KG1 (cell line): ENCODE results near the gene IL17RA.
"Not testable (repeated sequence)": the region's sequence is repeated elsewhere in the genome, so short reads cannot be mapped to it uniquely, and the experiment has no call there.

Source experiments
- DNase-seq: peaks from one replicate; lab custom pipeline; 2025; lab: John Stamatoyannopoulos, UW

The IL17RA gene

DNA sequence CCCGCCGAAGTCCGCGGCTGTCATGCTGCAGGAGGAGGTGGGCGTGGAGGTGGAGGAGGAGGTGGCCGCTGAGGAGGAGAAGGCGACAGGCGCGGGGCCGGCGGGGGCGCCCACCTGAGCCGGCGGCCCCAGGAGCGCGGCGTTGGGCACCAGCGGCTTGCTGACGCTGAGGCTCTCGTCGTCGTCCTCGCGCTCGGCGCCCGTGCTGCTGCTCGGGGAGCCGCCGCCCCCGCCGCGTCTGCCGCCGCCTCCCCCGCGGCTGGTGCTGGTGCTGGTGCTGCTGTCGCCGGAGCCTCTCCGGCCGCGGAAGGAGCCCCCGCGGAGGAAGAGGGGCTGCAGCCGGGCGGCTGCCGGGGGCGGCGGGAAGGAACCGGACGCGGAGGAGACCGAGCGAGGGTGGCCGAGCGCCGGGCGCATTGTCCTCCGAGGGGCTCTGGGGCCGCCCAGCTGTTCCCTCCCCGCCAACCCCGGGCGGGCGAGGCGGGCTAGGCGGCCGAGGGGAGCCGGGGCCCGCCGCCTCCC lies 36.0 kb downstream of the IL17RA start:
- no peak for DNase-seq

DNA sequence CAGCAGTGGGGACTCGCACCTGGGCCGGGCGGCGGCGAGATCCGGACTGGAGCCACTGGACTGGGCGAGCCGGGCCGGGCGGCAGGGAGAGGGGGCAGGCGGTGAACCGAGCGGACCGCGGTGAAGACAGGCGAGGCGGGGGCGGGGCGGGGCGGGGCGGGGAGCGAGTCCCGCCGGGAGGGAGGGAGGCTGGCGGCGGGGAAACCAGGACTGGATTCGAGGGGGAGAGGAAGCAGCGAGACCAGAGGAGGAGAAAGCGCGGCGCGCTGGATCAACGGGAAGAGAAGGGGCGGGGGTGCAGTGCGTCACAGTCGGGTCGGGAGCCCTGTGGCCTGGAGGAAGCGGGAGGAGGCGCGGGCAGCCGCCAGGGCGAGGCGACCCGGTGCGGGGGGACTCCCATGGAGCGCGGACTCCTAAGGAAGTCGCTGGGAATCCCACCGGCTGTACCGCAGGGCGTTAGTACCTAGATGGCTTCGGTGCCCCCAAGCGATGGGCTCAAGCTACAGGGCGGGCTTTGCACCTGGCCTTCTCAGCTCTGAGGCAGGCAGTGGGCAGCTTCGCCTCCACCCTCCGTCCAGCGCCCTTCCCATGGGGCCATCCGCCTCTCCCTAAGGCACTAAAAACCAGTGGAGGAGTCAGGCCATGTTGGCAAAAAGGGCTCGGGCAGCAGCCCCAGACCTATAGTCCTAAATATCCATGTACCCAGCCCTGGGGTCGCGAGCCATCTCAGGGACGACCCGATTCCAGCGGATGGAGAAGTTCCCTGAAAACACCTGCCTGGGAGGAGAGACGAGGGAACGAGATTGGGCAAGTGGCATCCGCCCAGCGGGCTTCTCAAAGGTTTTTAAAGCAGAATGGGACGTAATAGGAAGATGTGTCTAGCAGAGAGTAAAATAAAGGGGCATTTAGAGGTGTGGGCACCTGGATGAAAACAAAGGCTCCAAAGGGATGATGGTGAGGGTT lies 36.7 kb downstream of the IL17RA start, which contains the start of gene TMEM121B:
TMEM121B (minus strand) TSS at position 128 of the 963 bp plus-strand sequence. CDS start 233 bp downstream, outside the sequence.
- no peak for DNase-seq

DNA sequence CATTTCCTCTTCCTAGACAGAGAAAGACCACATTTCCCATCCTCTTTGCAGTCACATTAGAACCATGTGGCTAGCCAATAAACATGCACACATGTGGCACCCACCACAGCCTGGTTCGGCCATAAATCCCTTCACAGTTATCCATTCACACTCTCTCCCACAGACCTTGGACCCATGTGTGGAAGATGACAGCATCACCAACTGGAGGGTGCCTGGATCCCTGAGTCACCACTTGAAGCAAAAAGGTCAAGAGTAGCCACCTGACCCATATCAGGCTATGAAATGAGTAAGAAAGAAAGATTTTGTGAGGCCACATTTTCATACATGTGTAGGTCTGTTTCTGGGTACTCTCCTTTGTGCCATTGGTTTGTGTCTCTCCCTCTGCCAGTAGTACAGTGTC lies 45.4 kb downstream of the IL17RA start:
- DNase-seq, result no peak

DNA sequence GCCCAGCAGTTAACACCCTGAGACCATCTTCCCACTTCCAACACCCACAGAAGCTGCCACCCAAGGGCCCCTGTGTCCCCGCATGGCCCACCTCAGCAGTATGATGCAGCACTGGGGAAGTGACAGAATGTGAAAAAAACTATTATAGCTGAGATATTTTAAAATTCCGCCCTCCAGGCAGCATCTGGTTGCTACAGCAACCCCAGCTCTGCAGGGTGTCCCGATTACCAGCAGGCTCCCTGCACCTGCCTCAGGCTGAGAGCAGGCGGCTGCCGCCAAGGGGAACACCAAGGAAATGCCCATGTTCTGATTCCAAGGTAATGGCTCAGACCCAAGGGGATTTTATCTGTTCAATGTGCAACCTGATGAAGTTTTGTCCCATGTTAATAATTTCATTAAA lies 46.9 kb downstream of the IL17RA start:
- DNase-seq, result no peak

DNA sequence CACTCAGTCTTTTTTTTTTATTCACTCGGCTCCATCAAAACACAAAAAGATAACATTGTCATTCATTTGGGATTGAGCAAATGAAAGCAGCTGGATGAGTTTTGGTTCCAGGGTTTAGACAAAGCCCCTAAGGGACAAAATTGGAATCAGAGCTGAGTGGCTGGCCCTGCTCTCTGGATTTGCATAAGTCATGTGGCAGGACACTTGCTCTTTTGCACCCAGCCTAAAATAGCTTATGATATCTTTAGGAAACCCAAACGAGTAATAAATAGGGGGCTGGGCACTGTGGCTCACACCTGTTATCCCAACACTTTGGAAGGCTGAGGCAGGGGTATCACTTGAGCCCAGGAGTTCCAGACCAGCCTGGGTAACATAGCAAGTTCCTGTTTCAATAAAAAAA lies 47.3 kb downstream of the IL17RA start:
- no peak for DNase-seq

DNA sequence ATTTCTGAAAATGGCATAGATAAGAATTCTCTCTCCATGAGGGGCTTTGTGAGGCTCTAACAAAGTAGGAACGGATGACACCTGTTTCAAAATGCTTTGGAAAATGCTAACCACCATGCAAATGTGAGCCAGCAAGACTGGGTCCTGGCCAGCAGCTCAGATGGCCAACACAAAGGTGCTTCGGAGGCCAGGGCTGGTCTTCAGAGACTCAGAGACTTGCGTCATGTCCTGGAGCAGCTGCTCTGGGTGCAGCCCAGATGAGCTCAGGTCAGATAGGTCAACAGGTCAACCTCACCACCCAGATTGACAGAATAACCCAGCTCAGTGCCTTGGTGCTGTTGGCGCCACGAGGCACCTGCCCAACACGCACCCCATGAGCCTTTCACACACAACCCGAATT lies 48.3 kb downstream of the IL17RA start:
- DNase-seq, result no peak

DNA sequence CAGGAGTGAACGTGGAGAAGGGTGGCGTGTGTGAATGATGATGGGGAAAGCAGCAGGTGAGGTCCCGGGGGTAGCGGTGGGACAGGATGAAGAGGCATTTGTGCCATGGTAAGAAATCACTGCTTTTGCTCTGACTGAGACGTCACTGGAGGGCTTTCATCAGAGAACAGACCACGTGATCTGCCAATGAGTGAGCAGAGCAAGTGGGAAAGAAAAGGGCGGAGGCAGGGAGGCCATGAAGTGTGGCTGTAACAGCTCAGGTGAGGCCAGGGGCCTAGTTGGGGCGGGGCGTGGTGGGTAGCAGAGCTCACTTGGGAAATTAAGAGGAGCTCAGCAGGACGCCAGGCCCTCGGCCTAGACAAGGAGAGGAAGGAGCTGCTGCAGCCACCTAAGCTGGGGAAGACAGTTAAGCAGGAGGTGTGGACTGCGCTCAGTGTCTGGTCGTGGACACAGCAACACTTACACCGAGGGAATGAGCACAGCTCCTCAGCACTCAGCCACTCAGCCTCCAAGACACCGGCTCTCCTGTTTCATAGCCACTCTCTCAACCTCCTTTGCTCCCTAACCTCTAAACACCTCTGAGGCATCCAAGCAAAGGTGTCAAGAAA lies 50.5 kb downstream of the IL17RA start:
- DNase-seq, result no peak

DNA sequence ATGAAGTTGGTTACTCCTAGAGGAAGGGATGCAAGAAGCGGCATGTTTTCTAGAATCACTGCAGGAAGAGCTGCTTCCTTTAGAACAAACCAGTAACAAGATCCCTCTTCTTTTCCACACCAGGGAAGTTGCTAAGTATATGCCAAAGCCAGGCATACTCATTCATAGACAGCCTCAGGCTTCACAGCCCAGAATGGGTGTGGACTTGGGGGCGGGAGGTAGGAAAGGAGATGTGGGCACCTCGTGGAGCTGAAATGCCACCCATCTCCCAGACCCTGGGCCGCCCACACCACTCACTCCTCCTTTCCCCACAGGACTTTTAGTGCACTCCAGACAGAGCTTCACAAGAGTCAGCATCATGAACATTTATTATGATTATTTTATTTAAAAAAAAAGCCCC lies 52.4 kb downstream of the IL17RA start:
- DNase-seq, result no peak

DNA sequence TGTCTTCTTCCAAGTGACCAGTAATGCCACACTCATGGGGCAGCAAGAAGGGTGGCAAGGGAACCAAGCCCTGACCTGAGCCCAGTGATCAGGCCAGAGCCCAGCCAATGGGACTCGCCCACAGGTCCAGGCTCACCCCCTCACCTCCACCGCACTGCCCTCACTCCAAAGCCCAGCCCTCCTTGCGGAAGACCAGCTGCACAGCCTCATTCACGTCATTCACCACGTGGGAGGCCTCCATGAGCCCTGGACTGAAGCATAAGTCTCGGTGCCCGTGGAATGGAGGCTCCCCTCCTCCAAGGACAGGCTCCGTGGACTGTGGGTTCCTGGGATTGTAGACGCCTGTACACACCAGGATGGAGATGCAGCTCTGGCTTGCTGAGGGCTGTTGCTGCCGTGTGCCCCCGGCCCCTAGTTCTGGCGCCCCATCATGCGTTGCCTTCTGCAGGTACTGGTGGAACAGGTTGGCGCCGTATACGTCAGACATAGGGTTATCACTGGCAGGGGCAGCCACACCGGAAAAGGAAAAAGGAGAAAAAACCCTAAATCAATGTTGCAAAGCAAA lies 53.1 kb downstream of the IL17RA start:
- DNase-seq, result no peak

DNA sequence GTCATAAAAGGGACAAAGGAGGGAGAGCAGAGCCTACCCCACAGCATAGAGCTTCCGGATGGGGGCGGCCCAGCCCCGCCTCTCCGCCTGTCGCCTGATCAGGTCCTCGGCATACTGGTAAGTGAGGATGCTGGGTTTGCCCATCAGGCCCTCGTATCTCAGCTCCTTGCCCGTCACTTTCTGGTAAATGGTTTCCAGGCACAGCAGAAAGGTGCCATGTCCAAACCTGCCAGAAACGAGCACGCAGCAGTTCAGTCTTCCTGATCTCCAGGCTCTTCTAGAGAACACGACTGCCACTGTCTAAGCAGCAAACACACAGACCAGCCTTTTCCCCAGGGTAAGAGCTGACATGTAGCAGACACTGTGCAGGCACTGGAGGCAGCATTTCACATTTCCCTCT lies 53.7 kb downstream of the IL17RA start:
- no peak for DNase-seq

DNA sequence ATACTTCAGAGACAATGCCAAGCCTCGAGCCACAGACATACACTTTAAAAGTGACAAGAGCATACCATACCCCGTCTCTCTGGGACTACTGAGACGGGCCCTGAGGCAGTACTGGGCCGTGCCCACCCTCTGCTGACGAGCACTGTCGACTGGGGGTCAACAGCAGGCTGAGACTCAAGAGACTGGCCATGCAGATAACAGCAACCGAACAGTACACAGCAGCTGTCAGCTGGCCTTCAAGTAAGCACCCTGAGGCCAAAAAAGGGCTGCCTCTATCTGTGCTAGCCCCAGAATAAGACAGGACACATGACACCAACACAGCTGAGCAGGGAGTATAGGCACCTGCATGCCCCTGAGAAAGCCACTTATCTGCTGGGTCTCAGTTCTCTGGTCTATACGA lies 55.2 kb downstream of the IL17RA start:
- no peak for DNase-seq

DNA sequence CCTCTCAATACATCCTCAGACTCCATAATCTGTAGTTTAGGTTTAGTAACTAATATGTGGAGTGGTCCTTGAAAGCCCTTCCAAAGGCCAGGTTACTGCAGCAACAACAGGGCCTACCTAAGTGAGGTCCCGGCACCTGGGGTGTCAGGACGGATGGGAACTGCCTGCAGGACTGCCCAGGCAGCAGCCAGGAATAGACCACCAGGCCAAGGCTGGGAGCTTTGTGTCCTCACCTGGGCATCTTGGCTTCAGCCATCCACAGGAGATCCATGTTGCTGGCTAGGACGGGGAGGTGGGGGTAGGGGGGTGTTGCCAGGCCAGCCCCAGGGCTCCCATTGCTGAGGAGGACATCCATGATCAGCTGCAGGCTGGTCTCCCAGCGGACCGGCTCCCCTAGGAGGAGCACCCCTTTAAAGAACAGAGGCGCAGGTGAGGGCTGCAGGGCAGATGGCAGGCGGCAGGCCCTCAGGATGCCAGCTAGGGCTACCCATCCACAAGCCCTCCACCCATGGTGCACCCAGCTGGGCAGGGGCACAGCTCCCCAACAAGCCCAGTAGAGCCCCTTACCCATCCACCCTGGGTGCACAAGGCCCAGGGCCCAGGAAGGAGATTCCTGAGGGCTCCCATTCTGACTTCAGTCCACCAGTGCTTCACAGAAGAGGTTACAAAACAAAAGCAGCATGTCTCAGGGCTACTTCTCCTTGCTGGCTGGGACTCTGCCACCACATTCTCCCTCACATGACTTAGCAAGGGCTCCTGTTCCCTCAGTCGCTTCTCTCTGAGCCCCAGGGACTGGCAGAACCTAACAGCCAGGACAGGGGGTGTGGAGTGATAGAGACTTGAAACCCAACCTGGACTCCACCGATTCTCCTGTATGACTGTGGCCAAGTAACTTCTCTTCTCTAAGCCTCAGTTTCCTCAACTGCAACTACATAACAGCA lies 56.3 kb downstream of the IL17RA start:
- no peak for DNase-seq

DNA sequence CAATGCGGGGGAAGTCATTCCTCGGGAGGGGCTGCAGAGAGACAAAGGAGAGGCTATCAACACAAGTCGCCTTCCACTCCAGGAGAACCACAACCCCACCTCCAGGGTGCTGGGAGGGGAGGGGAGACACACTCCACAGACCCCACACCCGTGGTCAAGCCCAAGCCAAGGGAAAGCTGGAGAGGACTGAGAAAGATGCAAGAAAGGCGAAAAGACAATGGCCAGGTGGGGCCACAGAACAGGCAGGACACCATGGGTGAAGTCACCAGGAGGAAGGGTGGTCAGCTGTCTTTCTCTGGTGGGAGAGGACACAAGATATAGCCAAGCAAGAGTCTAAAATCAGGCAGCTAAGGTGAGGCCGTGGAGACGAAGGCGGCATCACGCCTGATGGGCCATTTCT lies 58.3 kb downstream of the IL17RA start:
- no peak for DNase-seq

DNA sequence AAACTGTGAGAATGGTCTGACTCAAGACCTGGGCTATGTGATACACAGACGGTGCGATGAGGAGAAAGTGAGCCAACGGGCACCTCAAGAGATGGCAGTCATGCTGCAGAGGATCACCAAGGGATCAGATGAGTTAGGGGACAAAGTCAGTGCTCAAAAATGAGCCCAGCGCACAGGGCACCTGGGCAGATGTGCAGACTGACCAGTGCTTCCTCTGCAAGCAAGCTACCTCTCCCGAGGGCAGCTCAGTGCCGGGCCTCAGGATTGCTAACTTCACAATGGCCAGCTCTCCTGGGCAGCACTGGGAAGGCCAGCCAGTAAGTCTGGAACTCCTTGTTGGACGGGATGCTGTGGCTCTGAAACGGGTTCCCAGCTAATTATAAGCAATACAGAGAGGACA lies 59.0 kb downstream of the IL17RA start:
- no peak for DNase-seq

DNA sequence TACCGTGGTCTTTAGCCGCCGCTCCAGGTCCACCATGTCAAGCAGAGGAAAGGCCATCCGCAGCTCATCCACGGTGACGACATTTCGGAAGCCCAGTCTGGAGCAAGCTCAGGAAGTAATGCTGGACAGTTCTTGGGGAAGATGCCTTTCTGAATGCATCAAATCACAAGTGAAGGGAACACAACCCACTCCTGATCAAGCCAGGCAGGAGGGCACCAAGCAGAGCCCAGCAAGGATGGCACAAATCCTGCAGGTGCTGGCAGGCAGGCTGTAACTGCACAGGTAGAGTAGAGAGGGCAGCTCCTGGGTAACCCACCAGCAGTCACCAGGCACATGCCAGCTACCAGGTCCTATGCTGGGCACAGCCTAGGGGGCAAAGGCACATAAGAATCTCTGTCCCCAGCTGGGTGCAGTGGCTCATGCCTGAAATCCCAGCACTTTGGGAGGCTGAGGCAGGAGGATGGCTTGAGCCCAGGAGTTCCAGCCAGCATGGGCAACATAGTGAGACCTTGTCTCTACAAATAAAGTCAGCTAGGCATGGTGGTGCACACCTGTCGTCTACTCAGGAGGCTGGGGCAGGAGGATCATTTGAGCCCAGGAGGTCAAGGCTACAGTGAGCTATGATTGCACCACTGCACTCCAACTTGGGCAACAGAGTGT lies 60.4 kb downstream of the IL17RA start:
- no peak for DNase-seq

DNA sequence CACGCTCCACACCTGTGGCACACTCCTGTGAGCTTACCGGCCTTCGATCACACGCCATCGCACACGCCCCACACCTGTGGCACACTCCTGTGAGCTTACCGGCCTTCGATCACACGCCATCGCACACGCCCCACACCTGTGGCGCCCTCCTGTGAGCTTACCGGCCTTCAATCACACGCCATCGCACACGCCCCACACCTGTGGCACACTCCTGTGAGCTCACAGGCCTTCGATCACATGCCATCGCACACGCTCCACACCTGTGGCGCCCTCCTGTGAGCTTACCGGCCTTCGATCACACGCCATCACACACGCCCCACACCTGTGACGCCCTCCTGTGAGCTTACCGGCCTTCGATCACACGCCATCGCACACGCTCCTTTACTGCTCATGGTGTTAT lies 62.7 kb downstream of the IL17RA start:
- not testable (repeated sequence) for DNase-seq

DNA sequence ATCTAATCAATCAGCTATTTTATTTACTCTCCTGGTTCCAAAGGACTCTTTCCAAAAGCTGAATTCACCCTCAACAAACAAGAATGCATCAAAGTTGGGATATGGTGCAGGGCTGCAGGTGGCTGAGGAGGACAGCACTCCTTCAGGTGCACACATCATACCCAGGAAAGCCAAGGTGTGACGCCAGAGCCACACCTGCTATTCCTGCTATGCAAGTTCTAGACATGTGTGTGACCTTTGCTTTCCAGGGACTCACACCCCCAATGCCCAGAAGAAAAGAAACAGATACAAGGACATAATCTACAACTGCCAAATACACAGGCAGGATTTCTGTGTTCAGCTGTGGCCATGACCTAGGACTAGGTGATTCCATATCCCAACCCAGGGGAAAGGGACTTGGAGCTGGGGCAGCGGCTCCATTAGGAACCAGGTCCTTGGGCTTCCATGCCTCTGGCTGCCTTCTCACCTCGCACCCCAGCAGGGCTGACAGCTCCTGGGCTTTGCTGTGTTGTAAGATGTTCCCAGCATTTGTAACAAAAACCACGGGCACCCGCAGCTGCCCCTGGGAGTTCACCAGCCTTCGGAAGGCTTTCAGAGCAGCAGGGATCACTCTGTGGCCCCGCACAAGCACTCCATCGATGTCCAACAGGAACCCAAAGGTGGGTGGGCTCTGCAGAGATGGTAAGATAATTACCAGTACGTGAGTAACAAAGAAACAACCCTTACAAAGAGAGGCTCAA lies 64.4 kb downstream of the IL17RA start:
- DNase-seq, result no peak

DNA sequence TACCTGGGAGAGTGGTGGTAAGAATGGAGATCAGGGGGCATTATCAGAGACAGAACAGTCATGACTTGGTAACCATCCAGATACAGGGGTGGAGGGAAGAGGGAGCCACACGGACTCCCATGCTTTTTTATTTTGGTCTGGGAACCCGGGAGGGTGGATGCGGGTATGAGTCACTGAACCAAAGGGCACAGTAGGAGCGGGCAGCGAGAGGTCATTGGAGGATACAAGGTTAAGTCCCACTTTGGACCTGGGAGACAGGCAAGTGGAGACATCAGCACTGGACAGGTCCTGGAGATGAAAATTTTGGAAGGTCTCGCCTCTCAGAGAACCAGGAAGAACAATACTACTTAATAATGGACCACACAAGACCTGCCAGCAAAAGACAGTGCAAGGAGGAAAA lies 67.5 kb downstream of the IL17RA start:
- no peak for DNase-seq

DNA sequence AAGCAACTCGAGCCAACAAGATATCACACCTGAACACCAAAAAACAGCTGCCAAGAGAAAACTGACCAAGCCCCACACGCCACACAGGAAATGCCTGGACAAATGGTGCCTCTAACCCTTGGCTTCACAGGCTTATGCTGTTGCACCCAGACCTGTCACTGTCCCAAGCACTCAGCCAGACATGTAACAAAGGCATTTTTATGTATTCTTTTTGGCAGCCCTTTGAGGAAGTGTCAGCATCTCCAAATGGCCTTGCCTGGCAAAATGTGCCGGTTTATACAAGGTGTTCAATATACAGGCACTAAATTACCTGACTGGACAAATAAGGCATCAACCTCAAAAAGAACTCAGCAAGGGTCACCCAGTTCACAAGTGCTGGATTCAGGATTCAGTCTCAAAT lies 68.2 kb downstream of the IL17RA start:
- DNase-seq, result no peak

DNA sequence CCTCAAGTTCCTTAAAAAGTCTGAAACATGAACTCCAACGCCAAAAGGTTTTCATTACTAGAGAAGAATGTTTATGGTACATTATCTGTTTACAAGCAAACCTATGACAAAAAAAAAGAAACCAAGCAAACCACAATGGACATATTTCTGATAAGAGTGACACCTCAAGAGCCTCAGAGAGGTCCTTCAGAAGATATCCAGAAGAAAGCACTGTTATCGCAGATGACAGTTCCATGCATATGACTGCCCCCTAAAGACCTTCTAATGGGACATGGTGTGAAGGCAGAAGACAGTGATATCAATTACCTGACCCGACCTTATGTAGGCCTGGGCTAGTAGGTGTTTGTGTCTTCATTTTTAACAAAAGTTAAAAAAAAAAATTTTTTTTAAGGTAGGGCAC lies 71.1 kb downstream of the IL17RA start:
- no peak for DNase-seq
